Aorta (tissue), 5 donors: ENCODE measurements around the gene GFOD1. TPM values are rescaled to one million over a fixed set of nuclear protein-coding genes. Genes with fewer than 3 reads are reported as not detected.

Experiments
- ATAC-seq: fragments of 200-7000 bp; cut with Tn5 transposase; one replicate; pipeline ENCODE4 v1.9.1; 2022; ENCODE audit warnings: moderate library complexity; ENCODE audit not compliant: low FRiP score
- DNase-seq, 2 donors: peaks; one replicate each; pipeline ENCODE4 v3.0.0-alpha.2; 2020
- H3K27ac ChIP-seq, 2 donors: one replicate each; pipeline ENCODE4 v1.5.1; 2013; ENCODE audit warnings: low read length in 2 of 2, mild to moderate bottlenecking in 2 of 2, moderate library complexity in 2 of 2, control low read depth in 1 of 2, inconsistent platforms in 1 of 2, low read depth in 1 of 2
- H3K27me3 ChIP-seq, 2 donors: one replicate each; pipeline ENCODE4 v1.6.1; 2013; ENCODE audit warnings: control low read depth in 1 of 2, low read length in 1 of 2, mild to moderate bottlenecking in 1 of 2, moderate library complexity in 1 of 2; ENCODE audit not compliant: insufficient read depth in 2 of 2, control insufficient read depth in 1 of 2
- H3K36me3 ChIP-seq, 2 donors: one replicate each; pipeline ENCODE4 v1.6.1; 2013; ENCODE audit warnings: control low read depth in 1 of 2, low read length in 1 of 2, mild to moderate bottlenecking in 1 of 2; ENCODE audit not compliant: insufficient read depth in 2 of 2, control insufficient read depth in 1 of 2
- H3K4me1 ChIP-seq, 2 donors: one replicate each; pipeline ENCODE4 v1.6.1; 2013; ENCODE audit warnings: low read length in 2 of 2, control low read depth in 1 of 2, mild to moderate bottlenecking in 1 of 2, moderate library complexity in 1 of 2; ENCODE audit not compliant: insufficient read depth in 2 of 2, control insufficient read depth in 1 of 2
- H3K4me3 ChIP-seq, 2 donors: one replicate each; pipeline ENCODE4 v1.5.1; 2013; ENCODE audit warnings: low read length in 2 of 2, control low read depth in 1 of 2, mild to moderate bottlenecking in 1 of 2
- H3K9me3 ChIP-seq: one replicate; pipeline ENCODE4 v1.6.1; 2013; ENCODE audit warnings: mild to moderate bottlenecking, low read length; ENCODE audit not compliant: control insufficient read depth
- WGBS, 2 donors: extraction: QIAGEN DNeasy Blood & Tissue Kit; methylation state at CpG; one replicate each; pipeline ENCODE4 v1.1.7; 2013; 5-methylcytosine and 5-hydroxymethylcytosine counted together
- intact Hi-C, 2 donors: fragments of 100-400 bp; cut with DNase I; formaldehyde crosslinking; loops; one replicate each; pipeline versions ENCODE4 v1.14.2 to v1.15.0; 2022
- polyA plus RNA-seq, 2 donors: library from polyadenylated mRNA; stranded (reverse); fragments of 200-250 nt; gene quantifications; one replicate each; pipeline ENCODE4 v1.2.3, GENCODE V29; 2013
- total RNA-seq, 2 donors: library from RNA; stranded (reverse); fragmentation: NEBNext Ultra II Directional; extraction: Animal tissue kit (Norgen Biotek cat#: 25700); gene quantifications; one replicate each; pipeline ENCODE4 v1.2.1, GENCODE V29; 2021
- donor health status: healthy with polysubstance abuse.
- donor health status: Bipolar disorder and iron deficiency.
- donor health status: DM: no; HTN: no; CAD: no.
- donor health status: DM: no; HTN: no; CAD: no.
- donor health status: DM: yes; HTN: yes; CAD: no.

The GFOD1 gene
- total and polyA plus RNA-seq, 4 donors: 1.6 to 17.3 (median 9.2) TPM

DNA sequence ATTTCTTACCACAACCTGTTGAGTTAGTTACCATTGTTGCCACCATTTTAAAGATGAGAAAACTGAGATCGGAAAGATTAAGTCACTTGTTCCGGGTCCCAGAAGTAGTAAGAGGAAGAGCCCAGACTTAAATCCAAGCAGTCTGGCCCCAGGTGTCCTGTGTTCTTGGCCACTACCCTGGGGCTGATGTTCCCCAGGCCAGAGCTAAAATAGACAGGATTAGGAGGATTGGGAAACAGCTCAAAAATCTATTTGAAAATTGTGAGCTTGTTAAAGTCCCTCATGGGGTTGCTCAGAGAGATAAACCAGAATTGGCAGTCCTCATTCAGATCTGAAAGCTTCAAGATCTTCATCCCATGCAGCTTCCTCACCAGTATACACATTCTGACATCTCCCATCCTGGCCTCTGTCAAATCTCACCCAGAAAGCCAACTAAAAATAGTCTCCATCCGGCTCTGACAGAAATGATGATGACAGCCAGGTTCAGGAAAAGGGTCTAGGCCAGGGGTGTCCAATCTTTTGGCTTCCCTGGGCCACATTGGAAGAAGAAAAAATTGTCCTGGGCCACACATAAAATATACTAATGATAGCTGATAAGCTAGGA is 62.0 kb downstream of the GFOD1 start:
- H3K4me3 ChIP-seq: no peak overlapping the region

DNA sequence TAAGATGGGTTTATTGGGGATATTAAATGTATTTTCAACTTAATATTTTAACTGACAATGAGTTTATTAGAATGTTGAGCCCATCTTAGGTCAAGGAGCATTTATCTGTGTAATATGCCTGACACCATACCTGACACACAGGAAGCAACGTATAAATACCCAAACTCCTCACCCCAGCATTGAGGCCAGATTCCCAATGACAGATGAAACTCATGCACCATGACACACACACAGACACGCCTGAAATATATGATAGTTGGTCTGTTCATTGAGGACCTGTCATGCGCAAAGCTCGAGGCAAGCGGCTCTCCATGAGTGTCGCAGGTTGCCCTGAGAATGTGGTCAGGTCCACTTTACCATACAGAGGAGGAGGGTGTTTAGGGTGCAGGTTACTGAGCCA is 64.1 kb downstream of the GFOD1 start:
- no peaks in the 10 kb centered on the region for H3K9me3 ChIP-seq
- WGBS, 2 donors: 81 to 98% methylated on average over 6 of the region's 6 CpGs
- DNase-seq (no peak), ATAC-seq (no peak)
- H3K4me1 ChIP-seq: peaks cover 8 to 10% of the 10 kb centered on the region in 2 donors
- no peaks in the 10 kb centered on the region for H3K36me3 ChIP-seq
- no peak overlapping the region for H3K4me3 ChIP-seq
- H3K27ac ChIP-seq: peak overlapping the region; percentile 43 to 68
- no peaks in the 10 kb centered on the region for H3K27me3 ChIP-seq
- intact Hi-C loops: no loop called here

More for the DNA sequence above, 62.0 kb downstream of the GFOD1 start:
- 30 to 34% methylated on average over 3 of the region's 3 CpGs for WGBS, 2 donors
- no peaks in the 10 kb centered on the region for H3K9me3 ChIP-seq
- no peaks in the 10 kb centered on the region for H3K27me3 ChIP-seq
- intact Hi-C loops: loop anchor here in 1 of 2 donors (5.0 kb wide), 1 partner anchor 62 kb away; the partner anchor contains the start of gene GFOD1
- H3K36me3 ChIP-seq: no peaks in the 10 kb centered on the region
- peak overlapping the region; percentile 79 to 92 for H3K27ac ChIP-seq
- H3K4me1 ChIP-seq: peaks cover 6 to 10% of the 10 kb centered on the region in 2 donors
- ATAC-seq: no peak
- DNase-seq: no peak

DNA sequence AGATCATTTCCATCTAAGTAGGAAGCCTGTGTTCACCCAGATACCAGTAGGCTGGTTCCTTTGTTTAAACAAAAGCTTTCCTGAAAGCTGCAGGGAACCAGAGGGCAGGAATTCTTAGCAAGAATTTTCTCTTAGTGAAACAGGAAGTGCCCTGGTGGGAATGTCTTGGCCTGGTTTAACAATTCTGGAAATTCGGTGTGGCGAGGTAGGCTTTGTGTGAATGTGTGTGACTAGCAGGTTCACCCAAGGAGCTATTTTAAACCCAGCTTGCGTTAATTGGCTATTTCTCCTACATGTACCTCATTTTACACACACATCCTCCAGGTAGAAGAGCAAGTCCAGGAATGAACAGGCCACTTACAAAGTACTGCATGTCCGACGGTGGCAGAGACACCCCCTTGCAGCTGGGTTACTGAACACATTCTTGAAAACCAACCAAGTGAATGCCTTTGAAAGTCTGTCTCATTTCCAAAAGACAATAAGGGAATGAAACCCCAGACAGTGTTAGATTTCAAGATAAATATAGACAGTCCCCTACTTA is 64.6 kb downstream of the GFOD1 start:
- no peak for DNase-seq
- intact Hi-C loops: no loop called here
- H3K4me1 ChIP-seq: peaks cover 8 to 10% of the 10 kb centered on the region in 2 donors
- no peak for ATAC-seq
- no peaks in the 10 kb centered on the region for H3K9me3 ChIP-seq
- H3K27ac ChIP-seq: peak overlapping the region; percentile 68 to 94
- no peak overlapping the region for H3K4me3 ChIP-seq
- H3K27me3 ChIP-seq: no peaks in the 10 kb centered on the region
- no peaks in the 10 kb centered on the region for H3K36me3 ChIP-seq
- WGBS, 2 donors: 5 to 7% methylated on average over 5 of the region's 5 CpGs

DNA sequence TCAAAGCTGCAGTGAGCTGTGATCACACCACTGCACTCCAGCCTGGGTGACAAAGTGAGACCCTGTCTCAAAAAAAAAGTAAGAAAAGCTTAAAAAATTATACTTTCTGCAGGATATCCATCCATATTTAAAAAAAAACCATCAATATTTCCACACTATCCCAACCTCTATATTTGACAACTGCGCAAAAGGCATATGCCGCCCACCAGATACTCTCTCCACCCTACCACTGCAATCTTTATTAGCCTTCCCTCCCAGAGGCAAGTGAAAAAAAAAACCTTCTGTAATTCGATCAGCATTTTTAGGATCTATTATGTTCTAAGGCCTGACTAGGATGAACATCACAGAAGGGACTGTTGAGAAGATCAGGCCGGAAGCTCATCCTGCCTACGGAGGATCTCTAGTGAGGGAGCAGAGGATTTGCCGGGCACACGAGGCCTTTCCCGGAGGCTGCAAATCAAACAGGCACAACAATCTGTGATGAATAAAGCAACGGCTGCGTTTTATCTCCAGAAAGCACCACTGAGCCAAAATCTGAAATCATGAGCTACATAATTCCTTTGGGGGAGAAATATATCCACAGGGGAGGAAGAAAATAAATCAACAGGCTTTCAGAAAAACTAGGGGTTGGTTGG is 65.9 kb downstream of the GFOD1 start:
- H3K4me1 ChIP-seq: peaks cover 8 to 10% of the 10 kb centered on the region in 2 donors
- intact Hi-C loops: no loop called here
- ATAC-seq: no peak
- H3K27ac ChIP-seq: peak overlapping the region; percentile 81 to 94
- no peaks in the 10 kb centered on the region for H3K27me3 ChIP-seq
- DNase-seq: no peak
- no peak overlapping the region for H3K4me3 ChIP-seq
- no peaks in the 10 kb centered on the region for H3K9me3 ChIP-seq
- no peaks in the 10 kb centered on the region for H3K36me3 ChIP-seq
- WGBS, 2 donors: 29 to 58% methylated on average over 10 of the region's 10 CpGs

DNA sequence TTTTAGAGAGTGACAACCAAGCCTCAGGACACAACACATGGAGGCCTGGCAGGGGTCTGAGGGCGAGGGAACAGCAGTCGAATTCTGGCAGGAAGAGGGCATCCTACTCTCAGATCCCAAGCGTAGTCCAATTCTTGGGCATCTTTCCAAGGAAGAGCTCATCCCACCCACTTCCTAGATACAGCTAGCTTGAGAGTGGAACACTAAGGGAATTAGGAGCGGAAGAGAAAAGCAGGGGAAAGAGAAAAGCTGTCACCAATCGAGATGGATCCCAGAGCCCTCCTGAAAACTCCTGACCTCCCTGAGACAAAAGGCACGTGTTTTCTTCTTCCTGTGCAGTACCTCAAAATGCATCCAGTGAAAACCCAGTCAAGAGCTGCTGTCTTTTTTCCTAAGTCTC is 67.1 kb downstream of the GFOD1 start:
- intact Hi-C loops: no loop called here
- no peak overlapping the region for H3K27ac ChIP-seq
- H3K36me3 ChIP-seq: no peaks in the 10 kb centered on the region
- no peak overlapping the region for H3K4me3 ChIP-seq
- H3K4me1 ChIP-seq: peaks cover 8% of the 10 kb centered on the region in 2 donors
- WGBS, 2 donors: 87 to 93% methylated on average over 6 of the region's 6 CpGs
- DNase-seq (no peak), ATAC-seq (no peak)
- H3K9me3 ChIP-seq: no peaks in the 10 kb centered on the region
- H3K27me3 ChIP-seq: no peaks in the 10 kb centered on the region

DNA sequence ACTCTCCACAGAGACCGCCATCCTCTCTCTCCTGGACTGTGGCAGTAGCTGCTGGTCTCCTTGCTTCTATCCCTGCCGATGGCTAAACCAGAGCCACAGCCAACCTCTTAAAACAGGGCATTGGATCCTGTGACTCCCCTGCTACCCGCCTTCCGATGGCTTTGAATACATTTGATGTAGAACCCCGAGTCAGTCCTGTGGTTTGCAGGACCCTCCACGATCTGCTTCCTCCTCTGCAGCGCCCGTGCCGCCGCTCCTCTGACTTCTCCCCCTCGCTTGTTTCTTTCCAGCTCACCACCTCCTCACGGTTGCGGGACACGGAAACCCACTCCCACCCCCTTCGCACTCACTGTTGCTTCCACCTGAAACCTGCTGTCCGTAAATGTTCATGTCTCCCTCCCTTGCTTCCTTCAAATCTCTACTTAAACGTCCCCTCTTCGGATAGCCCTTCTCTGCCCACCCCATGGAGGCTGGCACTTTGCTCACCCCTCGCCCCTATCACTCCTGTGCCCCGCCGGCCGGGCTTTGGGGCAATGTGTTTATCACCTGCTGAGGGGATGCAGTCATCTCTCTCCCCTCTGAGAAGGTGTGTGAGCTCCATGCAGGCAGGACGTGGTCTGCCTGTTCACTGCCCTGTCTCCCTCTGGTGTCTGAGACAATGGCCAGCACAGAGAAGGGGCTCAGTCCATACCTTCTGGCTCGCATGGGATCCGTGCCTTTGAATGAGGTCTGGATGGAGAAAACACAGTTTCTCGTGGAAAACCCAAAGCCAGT is 67.8 kb downstream of the GFOD1 start:
- intact Hi-C loops: no loop called here
- H3K4me1 ChIP-seq: peaks cover 7 to 8% of the 10 kb centered on the region in 2 donors
- H3K27ac ChIP-seq: no peak overlapping the region
- ATAC-seq: no peak
- no peaks in the 10 kb centered on the region for H3K27me3 ChIP-seq
- no peak overlapping the region for H3K4me3 ChIP-seq
- no peaks in the 10 kb centered on the region for H3K36me3 ChIP-seq
- no peak for DNase-seq
- WGBS, 2 donors: 89 to 92% methylated on average over 26 of the region's 26 CpGs
- H3K9me3 ChIP-seq: no peaks in the 10 kb centered on the region

DNA sequence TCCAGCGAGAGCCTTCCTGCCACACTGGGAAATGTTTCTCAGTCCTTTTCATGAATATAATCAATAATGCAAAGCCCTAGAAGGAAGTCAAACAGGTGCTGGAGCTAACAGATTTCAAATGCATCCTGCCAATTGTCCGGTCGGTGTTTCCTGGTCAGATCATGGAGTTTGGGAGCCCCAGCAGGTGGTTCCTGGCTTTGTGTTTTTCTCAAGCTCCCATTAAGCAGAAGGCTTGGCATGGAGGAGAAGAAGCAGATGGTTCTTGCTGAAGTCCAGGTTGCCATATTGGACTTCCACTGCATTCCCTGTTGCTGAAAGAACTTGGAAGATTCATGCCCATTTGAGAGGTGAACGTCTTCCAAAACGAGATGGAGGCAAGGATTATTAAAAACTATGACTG is 68.6 kb downstream of the GFOD1 start:
- H3K36me3 ChIP-seq: no peaks in the 10 kb centered on the region
- 66 to 75% methylated on average over 5 of the region's 5 CpGs for WGBS, 2 donors
- H3K27me3 ChIP-seq: no peaks in the 10 kb centered on the region
- intact Hi-C loops: no loop called here
- no peak for DNase-seq
- no peaks in the 10 kb centered on the region for H3K9me3 ChIP-seq
- no peak for ATAC-seq
- H3K4me1 ChIP-seq: peaks cover 7 to 10% of the 10 kb centered on the region in 2 donors
- H3K4me3 ChIP-seq: no peak overlapping the region
- no peak overlapping the region for H3K27ac ChIP-seq

DNA sequence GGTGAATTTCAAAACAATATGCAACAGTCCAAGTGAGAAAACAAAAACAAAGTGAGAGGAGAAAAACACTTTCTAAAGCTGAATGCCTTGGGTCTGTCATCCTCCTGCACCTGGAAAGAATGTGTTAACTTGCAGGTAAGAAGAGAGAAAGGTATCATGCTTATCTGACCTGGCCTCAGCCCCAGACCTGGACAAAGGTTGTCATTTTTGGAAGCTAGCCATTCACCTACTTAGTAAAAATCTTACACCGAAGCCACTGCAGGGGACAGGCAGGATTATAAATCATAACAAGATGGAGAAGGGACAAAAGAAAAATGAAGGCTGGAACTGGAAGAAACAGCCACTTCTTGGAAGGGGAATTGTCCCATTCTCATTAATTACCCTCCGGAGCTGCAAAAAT is 69.4 kb downstream of the GFOD1 start:
- Histone ChIP-seq H3K9me3 (no peaks in the 10 kb centered on the region), H3K27ac (no peak overlapping the region), H3K4me3 (no peak overlapping the region), H3K27me3 (no peaks in the 10 kb centered on the region), H3K4me1 (peaks cover 7 to 10% of the 10 kb centered on the region in 2 donors), H3K36me3 (no peaks in the 10 kb centered on the region)
- WGBS, 2 donors: 96 to 98% methylated on average over 2 of the region's 2 CpGs
- intact Hi-C loops: no loop called here
- ATAC-seq (no peak), DNase-seq (no peak)
